B cell (primary cell): ENCODE results near the gene ASPRV1. TPM values are rescaled to one million over a fixed set of nuclear protein-coding genes. Genes with fewer than 3 reads are reported as not detected.

Experiments used
- ATAC-seq: fragments of 200-7000 bp; cut with Tn5 transposase; one replicate; pipeline ENCODE4 v1.10.0; 2021; ENCODE audit warnings: low read depth, mild to moderate bottlenecking, moderate number of reproducible peaks, moderate library complexity
- CTCF ChIA-PET: fragments of 350-600 bp; sonication (Branson Sonifier 250); formaldehyde crosslinking; loops from one replicate; lab custom pipeline; 2021; ENCODE audit warnings: antibody characterized with exemption, inconsistent platforms; lab: Charles Lee
- POLR2A ChIA-PET: fragments of 350-600 bp; sonication (Branson Sonifier 250); formaldehyde crosslinking; loops from one replicate; lab custom pipeline; 2021; ENCODE audit warnings: antibody characterized with exemption; lab: Charles Lee
- DNase-seq: peaks from one replicate; pipeline ENCODE4 v3.0.0; 2013
- H2AFZ ChIP-seq: 2 replicates; pipeline ENCODE4 v1.6.1; 2012; ENCODE audit warnings: mild to moderate bottlenecking, low read depth, low read length; ENCODE audit not compliant: insufficient read depth, poor library complexity, severe bottlenecking
- H3K27ac ChIP-seq, 2 donors: 1 replicate in 1 of 2; 2 replicates in 1 of 2; pipeline ENCODE4 v1.5.1; 2012 to 2013; ENCODE audit warnings: low read length in 2 of 2, mild to moderate bottlenecking in 2 of 2, moderate library complexity in 1 of 2
- H3K27me3 ChIP-seq, 4 experiments: fragments of 200-600 bp in 1 of 4; sonication (generic) in 1 of 4; replicated peaks in 1 of 4; 1 replicate in 2 of 4; 2 replicates in 2 of 4; pipeline versions ENCODE4 v1.6.1 to v1.7.0; 2013 to 2016; ENCODE audit warnings: low read length in 3 of 4, mild to moderate bottlenecking in 2 of 4, mixed read lengths in 1 of 4, moderate library complexity in 1 of 4; ENCODE audit not compliant: insufficient read depth in 4 of 4, control insufficient read depth in 3 of 4; ENCODE audit errors: control extremely low read depth in 1 of 4
- H3K36me3 ChIP-seq, 2 experiments: replicated peaks in 1 of 2; 1 replicate in 1 of 2; 2 replicates in 1 of 2; pipeline versions ENCODE4 v1.6.1 to v1.7.1; 2013; ENCODE audit warnings: low read length in 1 of 2; ENCODE audit not compliant: insufficient read depth in 2 of 2, control insufficient read depth in 1 of 2; ENCODE audit errors: control extremely low read depth in 1 of 2, extremely low read depth in 1 of 2
- H3K4me1 ChIP-seq, 2 donors: fragments of 200-600 bp in 1 of 2; sonication (generic) in 1 of 2; 1 replicate in 1 of 2; 2 replicates in 1 of 2; pipeline versions ENCODE4 v1.5.1 to v1.6.1; 2013 to 2017; ENCODE audit warnings: low read length in 2 of 2; ENCODE audit not compliant: control insufficient read depth in 2 of 2, insufficient read depth in 2 of 2
- H3K4me2 ChIP-seq: replicated peaks from 2 replicates; pipeline ENCODE3; 2012; ENCODE audit warnings: mild to moderate bottlenecking, low read depth, low read length; ENCODE audit not compliant: poor library complexity, severe bottlenecking
- H3K4me3 ChIP-seq, 5 experiments: fragments of 200-600 bp in 1 of 5; sonication (generic) in 1 of 5; 1 replicate in 3 of 5; 2 replicates in 2 of 5; pipeline versions ENCODE4 v1.5.1 to v1.7.0; 2011 to 2016; ENCODE audit warnings: low read length in 4 of 5, mild to moderate bottlenecking in 4 of 5, low read depth in 2 of 5, control low read depth in 1 of 5, moderate library complexity in 1 of 5; ENCODE audit not compliant: insufficient read depth in 1 of 5; ENCODE audit errors: control extremely low read depth in 1 of 5, extremely low read depth in 1 of 5
- H3K79me2 ChIP-seq: fragments of 200-600 bp; sonication (generic); one replicate; pipeline ENCODE4 v1.6.0; 2016; ENCODE audit warnings: low read length; ENCODE audit not compliant: control insufficient read depth, insufficient read depth
- H3K9ac ChIP-seq: fragments of 200-600 bp; sonication (generic); 2 replicates; pipeline ENCODE4 v1.6.1; 2017; ENCODE audit warnings: mild to moderate bottlenecking, low read length, moderate library complexity
- H3K9me3 ChIP-seq, 3 donors: one replicate each; pipeline versions ENCODE4 v1.6.1 to v1.7.1; 2013; ENCODE audit warnings: low read length in 2 of 3; ENCODE audit not compliant: control insufficient read depth in 2 of 3, insufficient read depth in 1 of 3; ENCODE audit errors: control extremely low read depth in 1 of 3
- H4K20me1 ChIP-seq: 2 replicates; pipeline ENCODE4 v1.6.0; 2012; ENCODE audit warnings: mild to moderate bottlenecking, low read length; ENCODE audit not compliant: insufficient read depth, control insufficient read depth, poor library complexity, severe bottlenecking
- H3K27ac Mint-ChIP-seq: one replicate; pipeline ENCODE4 v1.8.0; 2021; ENCODE audit warnings: mixed read lengths
- H3K27me3 Mint-ChIP-seq: one replicate; pipeline ENCODE4 v1.8.0; 2021; ENCODE audit warnings: mixed read lengths
- H3K4me1 Mint-ChIP-seq: one replicate; pipeline ENCODE4 v1.8.0; 2021; ENCODE audit warnings: mixed read lengths
- H3K4me3 Mint-ChIP-seq: one replicate; pipeline ENCODE4 v1.8.0; 2021; ENCODE audit warnings: mixed read lengths
- H3K9me3 Mint-ChIP-seq: one replicate; pipeline ENCODE4 v1.8.0; 2022; ENCODE audit warnings: mixed read lengths; ENCODE audit not compliant: insufficient read depth
- CTCF ChIP-seq: fragments of 200-600 bp; IDR thresholded peaks from one replicate; pipeline ENCODE4 v1.8.0; 2022; ENCODE audit warnings: antibody characterized with exemption, mild to moderate bottlenecking
- EZH2 ChIP-seq: IDR thresholded peaks from 2 replicates; pipeline ENCODE4 v1.6.1; 2012; ENCODE audit warnings: borderline replicate concordance, low read depth, mild to moderate bottlenecking, moderate library complexity, low read length; ENCODE audit not compliant: insufficient read depth, poor library complexity, severe bottlenecking
- WGBS: methylation state at CpG from one replicate; pipeline ENCODE4 v1.1.5; 2013; ENCODE audit warnings: missing lambda C conversion rate; ENCODE audit not compliant: insufficient coverage; 5-methylcytosine and 5-hydroxymethylcytosine counted together
- intact Hi-C: fragments of 100-400 bp; cut with micrococcal nuclease; formaldehyde crosslinking; loops from one replicate; pipeline ENCODE4 v1.10.0; 2022
- polyA plus RNA-seq: library from polyadenylated mRNA; depleted of rRNA; stranded (reverse); fragments of >200 nt; gene quantifications from 2 replicates; pipeline ENCODE4 v1.2.3, GENCODE V29; 2012
- total RNA-seq, 2 donors: library from RNA; stranded (reverse); fragments of 120-200 nt in 1 of 2; gene quantifications; 1 replicate in 1 of 2; 2 replicates in 1 of 2; pipeline versions ENCODE4 v1.2.3 to v1.2.4, GENCODE V29; 2013 to 2022

Gene ASPRV1
- total and polyA plus RNA-seq, 2 donors (not counting 1 experiment from before 2014, with no cell fraction given) = 1.1 TPM

GRCh38 chr2:69950241-69950640 lies 11.2 kb downstream of the ASPRV1 start:
- 100% methylated on average over 1 of the region's 5 CpGs for WGBS
- no peaks in the 10 kb centered on the region for H3K9me3 ChIP-seq
- ChIA-PET POLR2A (no interaction called here), CTCF (no interaction called here)
- TF ChIP-seq EZH2 = no peak
- no peak for TF ChIP-seq CTCF
- H3K79me2 ChIP-seq = no peaks in the 10 kb centered on the region
- H3K4me2 ChIP-seq = no peak overlapping the region
- no peak overlapping the region for H3K27ac ChIP-seq
- H3K9ac ChIP-seq = no peak overlapping the region
- H3K9me3 Mint-ChIP-seq = no peaks in the 10 kb centered on the region
- no peak overlapping the region for H3K4me3 Mint-ChIP-seq
- no peak for ATAC-seq
- no peaks in the 10 kb centered on the region for H3K27me3 ChIP-seq
- intact Hi-C loops = no loop called here
- H3K4me1 ChIP-seq = peaks cover 0 to 8% of the 10 kb centered on the region in 2 donors
- no peak overlapping the region for H2AFZ ChIP-seq
- H3K27me3 Mint-ChIP-seq = peaks cover 7% of the 10 kb centered on the region
- no peak overlapping the region for H3K27ac Mint-ChIP-seq
- no peak for DNase-seq
- H4K20me1 ChIP-seq = no peaks in the 10 kb centered on the region
- H3K4me1 Mint-ChIP-seq = peaks cover 7% of the 10 kb centered on the region
- H3K36me3 ChIP-seq = no peaks in the 10 kb centered on the region
- H3K4me3 ChIP-seq = no peak overlapping the region

- H3K4me1 ChIP-seq = peaks cover 0 to 8% of the 10 kb centered on the region in 2 donors
- intact Hi-C loops = no loop called here
- peaks cover 7% of the 10 kb centered on the region for H3K4me1 Mint-ChIP-seq
- no peak for DNase-seq
- H3K27ac Mint-ChIP-seq = no peak overlapping the region
- H3K36me3 ChIP-seq = no peaks in the 10 kb centered on the region
- ChIA-PET POLR2A (no interaction called here), CTCF (no interaction called here)
- H3K9me3 Mint-ChIP-seq = no peaks in the 10 kb centered on the region
- no peak overlapping the region for H3K27ac ChIP-seq
- H2AFZ ChIP-seq = no peak overlapping the region
- no peak for TF ChIP-seq EZH2
- no peak for TF ChIP-seq CTCF
- H3K9me3 ChIP-seq = no peaks in the 10 kb centered on the region
- H3K79me2 ChIP-seq = no peaks in the 10 kb centered on the region
- H4K20me1 ChIP-seq = no peaks in the 10 kb centered on the region
- H3K9ac ChIP-seq = no peak overlapping the region
- no peaks in the 10 kb centered on the region for H3K27me3 ChIP-seq
- no peak for ATAC-seq
- H3K4me2 ChIP-seq = no peak overlapping the region
- H3K4me3 ChIP-seq = no peak overlapping the region
- no peak overlapping the region for H3K4me3 Mint-ChIP-seq
- peaks cover 3% of the 10 kb centered on the region for H3K27me3 Mint-ChIP-seq
- WGBS = 88% methylated on average over 21 of the region's 21 CpGs
Observed at GRCh38 chr2:69948963-69949645, 12.3 kb downstream of the ASPRV1 start.
